IMR-90 (cell line): ENCODE data around the gene TSSK2. TPM values are rescaled to one million over a fixed set of nuclear protein-coding genes. Genes with fewer than 3 reads are reported as not detected.

ENCODE experiments used
- ATAC-seq: fragments of 200-7000 bp; cut with Tn5 transposase; 2 replicates; pipeline ENCODE4 v1.9.1; 2020; ENCODE audit warnings: low read depth, mild to moderate bottlenecking, moderate library complexity
- BruUV-seq: library from RNA; stranded (reverse); fragments of 400-500 nt; replicated peaks from 2 replicates; lab custom pipeline; 2021; lab: Mats Ljungman, UMichigan
- CTCF ChIA-PET: fragments of 300-600 bp; formaldehyde crosslinking; extraction: SDS; loops from one replicate; lab custom pipeline; 2021; ENCODE audit warnings: antibody characterized with exemption; lab: Yijun Ruan, JAX
- POLR2A ChIA-PET: fragments of 300-600 bp; sonication (Branson Sonifier 250); formaldehyde crosslinking; loops from one replicate; lab custom pipeline; 2022; ENCODE audit warnings: antibody characterized with exemption; ENCODE audit not compliant: unreplicated experiment; lab: Charles Lee
- DNase-seq: peaks from one replicate; pipeline ENCODE4 v3.0.0; 2013
- H2AFZ ChIP-seq: replicated peaks from 2 replicates; pipeline ENCODE3; 2013; ENCODE audit warnings: low read length, mild to moderate bottlenecking; ENCODE audit not compliant: poor library complexity
- H2AK5ac ChIP-seq: 2 replicates; pipeline ENCODE4 v1.6.1; 2013; ENCODE audit warnings: low read depth, low read length, inconsistent platforms
- H2AK9ac ChIP-seq: replicated peaks from 2 replicates; pipeline ENCODE3; 2013; ENCODE audit warnings: mild to moderate bottlenecking, low read depth, low read length, moderate library complexity; ENCODE audit not compliant: poor library complexity
- H2BK120ac ChIP-seq: 2 replicates; pipeline ENCODE4 v1.6.1; 2013; ENCODE audit warnings: low read depth, low read length, inconsistent platforms
- H2BK15ac ChIP-seq: 3 replicates; pipeline ENCODE4 v1.6.1; 2013; ENCODE audit warnings: low read depth, low read length, inconsistent platforms
- H2BK20ac ChIP-seq: 2 replicates; pipeline ENCODE4 v1.6.1; 2013; ENCODE audit warnings: low read depth, mild to moderate bottlenecking, inconsistent platforms, low read length, moderate library complexity
- H2BK5ac ChIP-seq: 2 replicates; pipeline ENCODE4 v1.6.1; 2013; ENCODE audit warnings: mild to moderate bottlenecking, low read depth, low read length, inconsistent platforms; ENCODE audit not compliant: poor library complexity, severe bottlenecking
- H3K14ac ChIP-seq: replicated peaks from 2 replicates; pipeline ENCODE4 v1.6.1; 2013; ENCODE audit warnings: low read depth, low read length, inconsistent platforms
- H3K18ac ChIP-seq: 2 replicates; pipeline ENCODE4 v1.6.1; 2013; ENCODE audit warnings: low read depth, low read length, control low read depth
- H3K23ac ChIP-seq: 2 replicates; pipeline ENCODE4 v1.6.1; 2013; ENCODE audit warnings: low read depth, low read length, inconsistent platforms
- H3K27ac ChIP-seq: 2 replicates; pipeline ENCODE4 v1.5.1; 2013; ENCODE audit warnings: mild to moderate bottlenecking, control low read depth, low read length; ENCODE audit not compliant: insufficient read depth
- H3K27me3 ChIP-seq: 2 replicates; pipeline ENCODE4 v1.6.1; 2013; ENCODE audit warnings: low read length; ENCODE audit not compliant: control insufficient read depth, insufficient read depth
- H3K36me3 ChIP-seq: 2 replicates; pipeline ENCODE4 v1.6.1; 2013; ENCODE audit warnings: low read length, mixed read lengths; ENCODE audit not compliant: control insufficient read depth, insufficient read depth
- H3K4ac ChIP-seq: 2 replicates; pipeline ENCODE4 v1.6.1; 2013; ENCODE audit warnings: low read depth, low read length, inconsistent platforms
- H3K4me1 ChIP-seq: 2 replicates; pipeline ENCODE4 v1.6.1; 2013; ENCODE audit warnings: low read length, mixed read lengths; ENCODE audit not compliant: control insufficient read depth, insufficient read depth
- H3K4me2 ChIP-seq: 2 replicates; pipeline ENCODE4 v1.6.1; 2013; ENCODE audit warnings: low read depth, mild to moderate bottlenecking, control low read depth, low read length, moderate library complexity
- H3K4me3 ChIP-seq: 2 replicates; pipeline ENCODE4 v1.5.1; 2013; ENCODE audit warnings: low read depth, mild to moderate bottlenecking, control low read depth, low read length, moderate library complexity; ENCODE audit not compliant: insufficient read depth
- H3K56ac ChIP-seq: 2 replicates; pipeline ENCODE4 v1.6.1; 2013; ENCODE audit warnings: low read length, inconsistent platforms; ENCODE audit not compliant: insufficient read depth; ENCODE audit errors: extremely low read depth
- H3K79me1 ChIP-seq, 2 experiments: 2 replicates each; pipeline ENCODE4 v1.6.1; 2013; ENCODE audit warnings: low read length in 2 of 2, inconsistent platforms in 1 of 2, low read depth in 1 of 2
- H3K9ac ChIP-seq: 2 replicates; pipeline ENCODE4 v1.6.1; 2013; ENCODE audit warnings: low read depth, low read length, control low read depth
- H3K9me1 ChIP-seq: 2 replicates; pipeline ENCODE4 v1.6.1; 2013; ENCODE audit warnings: low read length, inconsistent platforms; ENCODE audit not compliant: insufficient read depth
- H3K9me3 ChIP-seq: 2 replicates; pipeline ENCODE4 v1.6.1; 2013; ENCODE audit warnings: low read length; ENCODE audit not compliant: control insufficient read depth, insufficient read depth
- H4K20me1 ChIP-seq: 2 replicates; pipeline ENCODE4 v1.6.1; 2013; ENCODE audit warnings: low read length, inconsistent platforms; ENCODE audit not compliant: insufficient read depth
- H4K5ac ChIP-seq: 2 replicates; pipeline ENCODE4 v1.6.1; 2013; ENCODE audit warnings: mild to moderate bottlenecking, low read depth, low read length, control low read depth
- H4K8ac ChIP-seq, 2 experiments: 2 replicates each; pipeline ENCODE4 v1.6.1; 2013; ENCODE audit warnings: low read depth in 2 of 2, low read length in 2 of 2, control low read depth in 1 of 2, inconsistent platforms in 1 of 2
- H4K91ac ChIP-seq: 2 replicates; pipeline ENCODE4 v1.6.1; 2013; ENCODE audit warnings: low read depth, low read length, inconsistent platforms; ENCODE audit not compliant: insufficient read depth
- CHD1 ChIP-seq: IDR thresholded peaks from 2 replicates; pipeline ENCODE4 v1.6.1; 2012; ENCODE audit warnings: low read depth, low read length, improper control_type of control experiment
- CTCF ChIP-seq: conservative IDR thresholded peaks from 2 replicates; pipeline ENCODE4 v1.5.1; 2012; ENCODE audit warnings: mild to moderate bottlenecking, low read depth, low read length, improper control_type of control experiment
- MXI1 ChIP-seq: IDR thresholded peaks from 2 replicates; pipeline ENCODE4 v1.6.1; 2012; ENCODE audit warnings: low read depth, mild to moderate bottlenecking, low read length, moderate library complexity, borderline replicate concordance
- POLR2A ChIP-seq: IDR thresholded peaks from 2 replicates; pipeline ENCODE4 v1.6.1; 2012; ENCODE audit warnings: mild to moderate bottlenecking, low read depth, low read length
- RCOR1 ChIP-seq: IDR thresholded peaks from 2 replicates; pipeline ENCODE4 v1.6.1; 2012; ENCODE audit warnings: mild to moderate bottlenecking, low read length, improper control_type of control experiment; ENCODE audit not compliant: insufficient replicate concordance
- RFX5 ChIP-seq: IDR thresholded peaks from 2 replicates; pipeline ENCODE4 v1.8.0; 2012; ENCODE audit warnings: low read depth, mild to moderate bottlenecking, low read length, moderate library complexity
- SMC3 ChIP-seq: fragments of 150-350 bp; IDR thresholded peaks from 2 replicates; pipeline ENCODE4 v1.6.1; 2016; ENCODE audit warnings: low read depth, mild to moderate bottlenecking, antibody characterized with exemption, low read length, moderate library complexity
- USF2 ChIP-seq: fragments of 150-350 bp; IDR thresholded peaks from 2 replicates; pipeline ENCODE4 v1.6.1; 2017; ENCODE audit warnings: mild to moderate bottlenecking, antibody characterized with exemption, low read length, low read depth
- WGBS, 2 experiments: methylation state at CpG; one replicate each; pipeline versions ENCODE4 v1.1.5 to v1.1.7; 2013; ENCODE audit warnings: missing lambda C conversion rate in 2 of 2; ENCODE audit not compliant: insufficient read length in 1 of 2; ENCODE audit errors: extremely low coverage in 2 of 2; 5-methylcytosine and 5-hydroxymethylcytosine counted together
- dilution Hi-C: fragments of 300-500 bp; cut with HindIII; formaldehyde crosslinking; loops from one replicate; pipeline ENCODE4 v1.14.3; 2018; ENCODE audit warnings: low sequenced_read_pairs; ENCODE audit not compliant: unreplicated experiment
- in situ Hi-C: fragments of 300-500 bp; cut with MboI; formaldehyde crosslinking; loops from 3 replicates; pipeline ENCODE4 v1.14.3; 2019; ENCODE audit warnings: low sequenced_read_pairs, inconsistent platforms, mixed read lengths
- intact Hi-C: fragments of 100-400 bp; cut with micrococcal nuclease; formaldehyde crosslinking; loops from 2 replicates; pipeline ENCODE4 v1.10.0; 2022
- polyA plus RNA-seq, 3 experiments: library from polyadenylated mRNA; depleted of rRNA; stranded (reverse); fragments of >200 nt; gene quantifications; 2 replicates each; pipeline ENCODE4 v1.2.3, GENCODE V29; 2012; ENCODE audit warnings: low replicate concordance in 1 of 3
- total RNA-seq: library from RNA; depleted of rRNA; stranded (reverse); fragments of >200 nt; gene quantifications from 2 replicates; pipeline ENCODE4 v1.2.3, GENCODE V29; 2012

TSSK2 gene
- total and polyA plus RNA-seq, 2 of the 4 experiments (the other 2 are of a cell fraction) = not detected

- 94% methylated on average over 3 of the region's 11 CpGs; no CpG with 5 or more reads in 1 of the 2 experiments for WGBS, 2 experiments
Measured at GRCh38 chr22:19125011-19125410, 6.1 kb upstream of the TSSK2 start.

More at GRCh38 chr22:19125011-19125410, 6.1 kb upstream of the TSSK2 start:
- Histone ChIP-seq H2BK5ac (no peak overlapping the region), H2AK5ac (no peak overlapping the region), H2BK20ac (no peak overlapping the region), H2AFZ (no peak overlapping the region), H3K4me2 (no peak overlapping the region), H4K5ac (no peak overlapping the region), H3K9me1 (peaks cover 12% of the 10 kb centered on the region), H3K27ac (no peak overlapping the region), H3K4me3 (no peak overlapping the region), H4K20me1 (peaks cover 18% of the 10 kb centered on the region), H3K4ac (no peak overlapping the region), H2BK15ac (no peak overlapping the region), H3K79me1 (peaks cover 3 to 17% of the 10 kb centered on the region in 2 experiments; a peak in 3 of 4 replicates), H3K23ac (no peak overlapping the region), H3K4me1 (peaks cover 12% of the 10 kb centered on the region), H3K9ac (no peak overlapping the region), H3K27me3 (no peaks in the 10 kb centered on the region), H3K9me3 (no peaks in the 10 kb centered on the region), H4K8ac (no peak overlapping the region), H3K14ac (no peak overlapping the region), H3K36me3 (no peaks in the 10 kb centered on the region), H2BK120ac (no peak overlapping the region), H2AK9ac (no peak overlapping the region), H4K91ac (no peak overlapping the region), H3K18ac (no peak overlapping the region), H3K56ac (no peak overlapping the region)
- DNase-seq (no peak), ATAC-seq (no peak)
- BruUV-seq = no TSS peak
- POLR2A ChIA-PET = no interaction called here
- in situ Hi-C loops (no loop called here), dilution Hi-C loops (no loop called here), intact Hi-C loops (no loop called here)
- CTCF ChIA-PET = no interaction called here
- no peak for TF ChIP-seq POLR2A
- TF ChIP-seq RFX5 = no peak
- TF ChIP-seq MXI1 = no peak
- TF ChIP-seq USF2 = no peak
- no peak for TF ChIP-seq CTCF
- no peak for TF ChIP-seq RCOR1
- TF ChIP-seq CHD1 = no peak
- TF ChIP-seq SMC3 = no peak
